Measurements from ENCODE around the gene RAD23B.
"Not testable (repeated sequence)": the region's sequence is repeated elsewhere in the genome, so short reads cannot be mapped to it uniquely, and the experiment has no call there.

Gene RAD23B

DNA sequence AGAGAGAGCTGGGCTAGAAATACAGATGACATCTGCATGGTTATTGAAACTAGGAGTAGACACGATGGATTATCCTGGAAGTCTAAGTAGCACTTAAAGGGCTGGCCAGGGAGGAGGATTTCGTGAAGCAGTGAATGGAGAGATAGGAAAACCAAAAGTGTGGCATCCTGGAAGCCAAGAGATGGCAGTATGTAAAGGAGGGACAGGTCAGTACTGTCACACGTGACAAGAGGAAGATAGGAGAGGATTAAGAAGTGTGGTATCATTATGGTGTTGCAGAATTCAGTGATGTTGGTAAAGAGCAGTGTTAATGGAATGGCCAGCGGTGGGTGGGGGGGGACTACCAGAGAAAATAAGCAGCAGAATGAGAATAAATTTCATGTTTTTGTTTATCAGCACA, 11.7 kb downstream of the RAD23B start:
- DNase-seq: no peak

DNA sequence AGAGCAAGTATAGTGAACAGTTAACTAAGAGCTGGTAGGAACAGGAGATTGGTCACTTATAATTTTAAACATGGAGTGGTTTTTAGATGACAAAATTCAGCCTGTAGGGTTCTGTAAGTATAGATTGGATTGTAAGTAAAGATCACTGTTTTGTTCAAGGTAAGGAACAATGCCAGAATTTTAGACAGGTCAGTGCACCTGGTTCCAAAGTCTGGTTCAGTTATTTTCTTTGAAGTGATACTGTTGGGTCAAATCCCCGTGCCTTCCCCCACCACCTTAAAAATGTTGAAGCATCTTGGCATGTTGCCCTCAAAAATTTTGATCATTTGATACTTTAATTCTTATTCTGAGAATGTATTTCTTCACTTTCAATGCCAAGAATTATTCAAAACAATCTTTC, 12.9 kb downstream of the RAD23B start:
- DNase-seq: no peak

DNA sequence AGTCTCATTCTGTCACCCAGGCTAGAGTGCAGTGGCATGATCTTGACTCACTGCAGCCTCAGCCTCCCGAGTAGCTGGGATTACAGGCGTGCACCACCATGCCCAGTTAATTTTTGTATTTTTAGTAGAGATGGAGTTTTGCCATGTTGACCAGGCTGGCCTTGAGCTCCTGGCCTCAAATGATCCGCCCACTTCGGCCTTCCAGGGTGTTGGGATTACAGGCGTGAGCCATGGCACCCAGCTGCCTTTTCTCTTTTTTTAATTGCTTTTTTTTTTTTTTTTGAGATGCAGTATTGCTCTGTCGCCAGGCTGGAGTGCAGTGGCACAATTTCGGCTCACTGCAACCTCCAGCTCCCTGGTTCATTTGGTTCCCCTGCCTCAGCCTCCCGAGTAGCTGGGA, 13.5 kb downstream of the RAD23B start:
- DNase-seq: not testable (repeated sequence)

DNA sequence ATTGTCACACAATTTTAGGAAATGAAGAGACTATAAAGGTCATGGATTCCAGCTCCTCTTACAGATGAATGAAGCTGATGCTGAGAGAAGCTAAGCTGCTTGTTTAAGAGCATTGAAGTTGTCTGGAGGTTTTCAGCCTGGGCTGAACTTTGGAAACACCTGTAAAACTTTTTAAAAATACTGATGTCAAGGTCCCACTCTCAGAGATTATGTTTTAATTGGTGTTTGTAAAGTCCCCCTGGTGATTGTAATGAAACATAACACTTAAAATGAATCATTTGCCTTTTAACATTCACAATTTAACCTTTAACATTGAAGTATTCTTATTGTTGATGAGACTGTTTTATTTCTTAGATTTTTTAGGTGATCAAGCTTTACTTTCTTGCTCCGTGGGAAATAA, 16.4 kb downstream of the RAD23B start:
- DNase-seq: no peak

DNA sequence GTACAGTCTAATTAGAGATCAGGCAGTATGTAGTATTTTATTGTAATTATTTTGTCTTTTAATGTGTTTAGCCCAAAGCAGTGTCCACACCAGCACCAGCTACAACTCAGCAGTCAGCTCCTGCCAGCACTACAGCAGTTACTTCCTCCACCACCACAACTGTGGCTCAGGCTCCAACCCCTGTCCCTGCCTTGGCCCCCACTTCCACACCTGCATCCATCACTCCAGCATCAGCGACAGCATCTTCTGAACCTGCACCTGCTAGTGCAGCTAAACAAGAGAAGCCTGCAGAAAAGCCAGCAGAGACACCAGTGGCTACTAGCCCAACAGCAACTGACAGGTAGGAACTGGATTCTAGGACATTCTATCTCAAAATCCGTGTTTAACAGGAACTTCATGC, 23.2 kb downstream of the RAD23B start:
- no peak for DNase-seq

DNA sequence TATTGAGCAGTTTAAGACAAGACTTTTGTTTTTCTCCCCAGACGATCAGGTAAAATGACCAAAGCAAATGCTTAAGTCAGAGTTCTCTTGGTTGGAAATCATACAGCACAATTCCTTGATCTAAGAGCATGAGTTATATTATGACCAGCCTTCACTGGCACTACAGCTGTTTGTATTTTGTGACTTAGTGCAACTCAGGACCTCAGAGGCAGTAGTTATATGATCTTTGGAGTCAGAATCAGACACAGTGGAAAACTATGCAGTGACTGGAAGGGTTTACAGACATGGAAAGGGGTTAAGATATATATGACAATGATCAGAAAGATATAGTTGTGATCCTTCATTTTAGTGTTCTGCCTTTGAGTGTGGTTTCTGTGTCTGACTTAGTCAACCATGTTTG, 24.3 kb downstream of the RAD23B start:
- no peak for DNase-seq

DNA sequence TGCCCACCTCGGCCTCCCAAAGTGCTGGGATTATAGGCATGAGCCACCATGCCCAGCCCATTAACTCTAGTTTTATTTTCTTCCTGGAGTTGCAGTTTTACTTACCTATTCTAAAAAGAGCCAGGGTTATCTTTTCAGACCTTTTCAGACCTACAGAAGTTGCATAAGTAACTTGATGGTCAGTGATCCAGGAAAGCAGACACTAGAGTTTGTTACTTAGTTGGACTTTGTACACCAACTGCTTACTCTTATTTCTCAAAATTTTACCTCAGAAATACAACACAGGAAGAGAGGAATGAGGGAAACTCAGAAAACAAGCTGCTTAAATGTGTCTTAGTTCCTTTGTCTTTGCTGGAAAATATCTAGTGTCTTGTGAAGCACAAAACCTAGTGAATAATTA, 25.4 kb downstream of the RAD23B start:
- DNase-seq: no peak

DNA sequence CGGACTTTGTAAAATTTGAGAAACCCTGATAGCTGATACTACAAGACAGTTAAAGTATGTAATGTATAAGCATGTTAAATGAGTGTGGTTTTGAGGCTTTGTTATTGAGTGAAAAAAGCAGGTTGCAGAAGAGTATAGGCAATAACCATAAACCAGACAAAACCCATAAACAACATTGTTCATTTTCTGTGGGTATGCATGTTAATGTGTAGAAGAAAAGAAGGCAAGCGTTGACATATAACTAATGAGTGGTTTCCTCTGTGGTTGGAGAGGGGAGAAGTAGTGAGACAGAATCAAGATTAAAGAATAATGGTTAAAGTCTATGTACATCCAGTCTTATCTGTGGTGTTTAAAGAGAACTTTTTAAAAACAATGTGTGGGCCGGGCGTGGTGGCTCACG, 26.2 kb downstream of the RAD23B start:
- no peak for DNase-seq

DNA sequence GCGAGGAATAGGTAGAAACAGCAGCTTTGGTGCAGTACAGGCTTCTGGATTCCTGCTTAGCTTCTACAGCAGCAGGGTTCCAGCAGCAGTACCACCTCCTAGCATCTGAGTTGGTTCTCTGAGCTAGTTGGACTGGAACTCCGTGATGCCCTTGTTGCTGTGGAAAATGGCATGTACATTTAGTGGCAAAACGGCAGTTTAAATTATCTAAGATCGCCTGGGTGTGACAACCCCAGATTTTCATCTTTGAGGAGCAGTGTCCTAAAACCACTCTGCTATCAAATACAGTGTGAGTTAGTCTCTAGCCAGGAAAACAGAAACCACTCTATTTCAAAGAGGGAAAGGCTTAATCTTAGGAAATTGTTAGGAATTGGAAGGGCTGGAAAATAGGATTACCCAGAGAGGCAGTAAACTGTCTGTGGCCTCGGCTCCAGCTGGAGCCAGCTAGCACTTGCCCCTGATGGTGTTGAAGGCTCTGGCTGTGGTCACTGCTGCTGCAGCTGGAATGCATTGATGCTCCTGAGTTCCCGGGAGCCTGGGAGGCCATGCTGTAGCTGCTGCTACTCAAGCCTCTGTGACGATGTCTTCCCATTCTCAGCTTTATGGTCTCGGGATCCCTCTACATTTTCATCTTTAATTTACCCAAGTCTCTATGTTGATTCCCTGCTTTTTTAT, 29.4 kb downstream of the RAD23B start:
- no peak for DNase-seq

DNA sequence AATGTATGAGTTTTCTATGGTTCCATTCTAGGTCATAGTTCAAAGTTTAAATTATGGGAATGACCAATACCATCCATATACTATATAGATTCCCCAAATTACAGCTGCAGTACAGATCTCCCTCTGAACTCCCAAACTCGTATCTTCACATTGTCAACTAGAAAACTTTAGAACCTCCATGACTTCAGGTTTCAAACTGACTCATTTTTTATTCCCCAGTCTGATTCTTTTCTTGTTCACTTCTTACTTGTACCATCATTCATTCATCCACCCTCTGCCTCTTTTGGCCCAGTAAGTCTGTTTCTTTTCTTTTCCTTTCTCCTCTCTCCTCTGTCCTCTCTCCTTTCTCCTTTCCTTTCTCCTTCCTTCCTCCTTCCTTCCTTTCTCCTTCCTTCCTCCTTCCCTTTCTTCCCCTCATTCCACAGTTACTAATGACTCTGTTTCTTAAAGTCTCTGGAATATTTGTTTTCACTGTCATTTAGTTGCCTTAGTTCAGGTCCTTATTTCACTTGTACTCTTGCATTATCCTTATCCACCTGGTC, 30.5 kb downstream of the RAD23B start:
- no peak for DNase-seq

DNA sequence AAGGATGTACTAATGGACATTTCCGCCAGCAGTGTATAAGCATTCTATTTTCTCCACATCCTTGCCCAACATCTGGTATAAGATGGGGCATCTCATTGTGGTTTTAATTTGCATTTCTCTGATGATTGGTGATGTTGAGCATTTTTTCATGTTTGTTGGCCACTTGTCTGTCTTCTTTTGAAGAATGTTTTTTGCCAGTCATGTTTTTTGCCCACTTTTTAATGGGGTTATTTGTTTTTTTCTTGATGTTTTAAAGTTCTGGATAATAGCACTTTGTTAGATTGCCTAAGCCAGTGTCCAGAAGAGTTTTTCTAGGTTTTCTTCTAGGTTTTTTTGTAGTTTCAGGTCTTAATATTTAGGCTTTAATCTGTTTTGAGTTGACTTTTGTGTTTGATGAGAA, 31.7 kb downstream of the RAD23B start:
- DNase-seq: no peak

DNA sequence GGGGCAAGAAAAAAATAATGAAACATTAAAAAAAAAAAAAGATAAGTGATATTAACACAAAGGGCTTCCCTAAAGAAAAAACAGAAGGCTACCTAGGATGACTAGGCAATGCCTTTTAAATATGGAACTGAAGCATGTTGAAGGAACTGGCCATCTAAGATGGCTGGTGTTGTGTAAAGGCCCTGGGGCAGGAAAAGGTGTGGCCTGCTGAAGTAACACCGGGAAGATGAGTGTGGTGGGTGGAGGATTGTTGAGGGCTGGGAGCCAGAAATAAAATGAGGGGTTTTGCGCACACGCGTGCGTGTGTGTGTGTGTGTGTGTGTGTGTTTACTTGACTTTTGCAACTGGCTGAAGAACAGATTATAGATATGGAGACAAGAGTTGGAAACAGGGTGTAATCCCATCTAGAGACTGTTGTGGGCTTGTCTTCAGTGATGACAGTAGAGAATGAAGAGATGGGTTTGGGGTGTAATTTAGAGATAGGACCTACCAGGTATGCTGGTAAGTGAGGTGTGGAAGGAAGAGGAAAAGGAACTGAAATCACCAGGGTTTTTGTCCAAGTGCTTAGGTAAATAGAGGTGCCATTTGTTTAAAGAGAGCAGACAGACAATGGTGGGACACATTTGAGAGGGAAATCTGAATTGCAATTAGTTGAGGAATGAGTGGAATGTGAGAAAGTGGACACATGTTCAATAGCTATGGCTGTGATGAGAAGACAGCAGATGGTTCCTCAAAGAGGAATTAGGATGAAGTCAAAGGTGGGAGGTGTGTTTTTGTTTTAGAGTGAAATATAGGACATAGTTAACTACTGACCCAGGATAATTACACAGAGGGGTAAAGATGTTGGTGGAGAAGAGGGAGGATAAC, 33.9 kb downstream of the RAD23B start:
- DNase-seq: no peak

DNA sequence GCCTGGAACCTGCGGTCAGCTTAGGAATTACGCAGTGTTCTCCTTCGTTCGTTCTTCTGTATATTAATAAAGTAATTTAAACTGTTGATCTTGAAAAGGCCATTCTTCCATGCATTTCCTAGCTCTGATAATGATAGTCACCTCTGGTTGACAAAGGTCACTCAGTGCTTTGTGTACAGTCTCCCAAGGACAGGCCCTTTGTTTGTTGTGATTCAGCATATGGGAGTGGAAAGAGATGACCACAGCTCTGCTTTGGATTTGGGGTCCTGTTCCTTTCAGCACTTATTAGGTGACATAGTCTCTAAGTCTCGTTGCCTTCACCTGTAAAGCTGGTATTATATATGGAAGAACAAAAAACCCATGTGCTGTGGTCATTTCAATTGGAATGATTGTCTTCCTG, 39.6 kb downstream of the RAD23B start:
- DNase-seq: no peak

DNA sequence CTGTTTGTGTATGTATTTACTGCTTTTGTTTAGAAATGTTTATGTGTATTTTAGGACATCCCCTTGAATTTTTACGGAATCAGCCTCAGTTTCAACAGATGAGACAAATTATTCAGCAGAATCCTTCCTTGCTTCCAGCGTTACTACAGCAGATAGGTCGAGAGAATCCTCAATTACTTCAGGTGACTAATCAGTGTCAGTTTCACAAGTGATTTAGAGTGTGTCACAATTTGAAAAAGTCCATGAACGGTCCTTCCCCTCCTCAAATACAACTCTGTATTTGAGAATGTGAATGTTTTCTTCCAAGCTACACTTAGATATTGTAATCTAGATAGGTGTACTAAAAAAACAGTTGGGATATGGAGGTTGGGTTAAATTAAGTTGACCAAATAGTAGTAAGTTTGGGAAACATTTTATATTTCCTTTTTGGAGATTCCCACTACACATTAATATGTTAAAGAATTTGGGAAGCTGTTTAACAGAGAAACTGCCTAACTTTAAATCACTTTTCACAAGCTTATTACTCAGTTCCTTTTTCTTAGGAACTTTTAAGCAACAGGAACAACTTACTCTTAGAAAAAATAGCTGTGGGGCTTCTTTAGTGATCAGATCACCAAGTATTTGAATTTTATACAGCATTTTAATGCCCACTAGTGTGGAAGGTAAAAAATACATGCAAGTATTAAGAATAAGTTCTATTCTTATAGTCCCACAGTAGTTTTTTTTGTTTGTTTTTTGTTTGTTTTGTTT, 40.9 kb downstream of the RAD23B start:
- DNase-seq: no peak

DNA sequence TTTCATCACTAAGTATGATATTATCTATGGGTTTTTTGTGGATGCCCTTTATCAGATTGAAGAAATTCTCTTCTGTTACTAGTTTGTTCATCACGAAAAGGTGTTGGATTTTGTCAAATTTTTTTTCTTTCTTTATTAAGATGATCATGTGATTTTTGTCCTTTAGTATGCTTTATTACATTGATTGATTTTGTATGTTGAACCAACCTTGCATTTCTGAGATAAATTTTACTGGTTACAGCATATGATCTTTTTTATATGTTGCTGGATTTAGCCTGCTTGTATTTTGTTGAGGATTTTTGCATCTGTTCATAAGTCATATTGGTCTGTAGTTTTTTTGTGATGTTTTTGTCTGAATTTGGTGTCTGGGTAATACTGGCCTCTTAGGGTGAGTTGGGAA, 42.8 kb downstream of the RAD23B start:
- no peak for DNase-seq

DNA sequence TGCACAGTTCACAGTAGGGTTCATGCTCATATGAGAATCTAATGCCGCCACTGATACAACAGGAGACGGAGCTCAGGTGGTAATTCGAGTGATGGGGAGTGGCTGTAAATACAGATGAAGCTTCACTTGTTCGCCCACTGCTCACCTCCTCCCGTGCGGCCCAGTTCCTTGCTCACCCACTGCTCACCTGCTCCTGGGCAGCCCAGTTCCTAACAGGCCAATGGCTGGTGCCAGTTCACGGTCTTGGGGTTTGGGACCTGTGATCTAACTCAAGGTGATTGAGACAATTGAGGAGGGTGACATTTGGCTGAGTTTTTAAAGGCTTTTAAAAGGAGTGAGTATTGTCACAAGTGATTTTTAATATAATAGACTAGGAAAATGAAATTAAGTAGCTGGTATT, 45.4 kb downstream of the RAD23B start:
- DNase-seq: no peak

DNA sequence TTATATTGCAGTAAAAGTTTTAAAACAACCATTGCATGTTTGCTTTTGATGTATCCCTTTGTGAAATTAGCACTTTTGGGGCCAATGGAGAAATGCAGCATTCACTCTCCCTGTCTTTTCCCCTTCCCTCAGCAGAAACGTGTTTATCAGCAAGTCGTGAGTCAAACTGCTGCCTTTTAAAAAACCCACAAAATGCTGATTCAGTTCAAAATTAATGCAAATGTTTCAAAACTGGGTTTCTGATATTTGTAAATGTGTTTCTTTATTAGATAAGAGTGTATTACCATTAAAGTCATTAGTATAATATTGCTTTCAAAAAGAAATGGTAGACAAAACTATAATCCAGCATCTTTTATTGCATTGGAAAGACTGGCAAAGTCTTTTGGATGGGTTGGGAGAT, 47.3 kb downstream of the RAD23B start:
- no peak for DNase-seq

DNA sequence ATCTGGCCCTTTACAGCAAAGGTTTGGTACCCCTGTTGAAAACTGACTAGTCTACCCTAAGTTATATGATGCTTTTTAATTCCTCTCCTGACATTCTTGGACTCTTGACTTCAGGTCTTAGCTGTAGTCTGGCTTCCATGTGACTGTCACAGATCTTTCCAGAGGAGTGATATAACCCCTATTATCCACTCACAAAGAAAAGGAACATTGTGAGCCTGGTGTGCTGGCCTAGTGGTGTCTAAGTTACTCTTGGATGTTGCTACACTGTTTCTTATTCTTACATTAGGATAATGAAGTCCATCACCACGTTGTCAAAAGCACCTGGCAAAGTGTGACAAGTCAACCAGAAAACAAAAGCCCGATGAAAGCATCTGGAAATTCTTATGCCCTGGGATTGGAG, 49.8 kb downstream of the RAD23B start:
- DNase-seq: no peak

DNA sequence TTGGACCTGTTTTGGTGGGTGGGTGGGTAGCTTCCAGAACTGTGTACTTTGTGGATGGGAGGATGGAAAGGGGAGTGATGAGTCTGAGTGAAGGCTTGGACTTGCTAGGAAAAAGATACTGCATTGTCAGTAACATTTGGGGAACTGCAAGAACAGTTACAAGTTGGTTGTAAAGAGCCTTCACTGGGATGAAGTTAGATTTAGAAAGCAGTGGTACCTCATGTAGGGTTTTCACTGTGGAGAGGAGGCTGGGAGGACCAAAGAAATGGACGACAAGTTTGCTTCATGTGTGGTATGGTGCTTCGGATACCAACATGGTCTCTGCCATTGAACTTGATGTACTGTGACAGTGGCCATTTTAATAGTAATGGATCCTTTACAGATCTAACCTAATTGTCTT, 50.3 kb downstream of the RAD23B start:
- DNase-seq: no peak

DNA sequence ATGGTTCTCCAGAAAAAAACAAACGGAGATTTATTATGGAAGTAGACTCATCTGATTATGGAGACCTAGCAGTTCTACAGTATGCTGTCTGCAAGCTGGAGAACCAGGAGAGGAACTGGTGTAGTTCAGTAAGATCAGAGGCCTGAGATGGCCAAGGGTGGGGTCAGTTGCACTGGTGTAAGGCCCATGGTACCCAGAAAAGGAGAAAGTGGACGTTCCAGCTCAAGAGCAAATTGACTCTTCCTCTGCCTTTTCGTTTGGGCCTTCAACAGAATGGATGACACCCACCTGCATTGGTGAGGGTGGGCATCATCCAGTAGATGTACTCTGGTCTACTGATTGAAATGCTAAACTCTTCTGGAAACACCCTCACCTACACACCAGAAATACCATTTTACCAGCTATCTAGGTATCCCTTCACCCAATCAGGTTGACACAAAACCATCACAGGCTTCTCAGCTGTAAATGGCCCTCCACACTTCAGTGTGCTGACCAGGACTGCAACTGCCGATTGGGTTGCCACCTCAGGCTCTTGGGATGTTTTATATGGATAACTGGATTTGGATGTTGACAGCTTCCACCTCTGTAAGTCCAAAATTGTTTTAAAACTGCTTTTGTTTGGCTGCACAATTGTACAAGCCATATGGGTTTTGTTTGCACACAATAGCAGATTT, 51.2 kb downstream of the RAD23B start:
- no peak for DNase-seq

DNA sequence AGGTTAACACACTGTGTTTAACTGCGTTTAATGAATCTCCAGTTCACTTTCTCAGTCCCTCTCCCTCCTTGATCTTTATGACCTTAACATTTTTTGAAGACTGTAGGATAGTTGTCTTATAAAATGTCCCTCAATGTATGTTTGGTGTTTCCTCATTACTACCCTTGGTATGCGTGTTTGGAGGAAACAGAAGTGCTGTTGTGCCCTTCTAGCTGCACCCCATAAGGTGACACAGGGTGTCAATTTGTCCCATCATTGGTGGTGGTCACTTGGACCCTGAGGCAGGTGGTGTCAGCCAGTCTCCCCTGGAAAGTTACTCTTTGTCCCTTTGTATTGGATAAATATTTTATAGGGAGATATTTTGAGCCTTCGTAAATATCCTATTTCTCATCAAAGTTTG, 52.3 kb downstream of the RAD23B start:
- no peak for DNase-seq

DNA sequence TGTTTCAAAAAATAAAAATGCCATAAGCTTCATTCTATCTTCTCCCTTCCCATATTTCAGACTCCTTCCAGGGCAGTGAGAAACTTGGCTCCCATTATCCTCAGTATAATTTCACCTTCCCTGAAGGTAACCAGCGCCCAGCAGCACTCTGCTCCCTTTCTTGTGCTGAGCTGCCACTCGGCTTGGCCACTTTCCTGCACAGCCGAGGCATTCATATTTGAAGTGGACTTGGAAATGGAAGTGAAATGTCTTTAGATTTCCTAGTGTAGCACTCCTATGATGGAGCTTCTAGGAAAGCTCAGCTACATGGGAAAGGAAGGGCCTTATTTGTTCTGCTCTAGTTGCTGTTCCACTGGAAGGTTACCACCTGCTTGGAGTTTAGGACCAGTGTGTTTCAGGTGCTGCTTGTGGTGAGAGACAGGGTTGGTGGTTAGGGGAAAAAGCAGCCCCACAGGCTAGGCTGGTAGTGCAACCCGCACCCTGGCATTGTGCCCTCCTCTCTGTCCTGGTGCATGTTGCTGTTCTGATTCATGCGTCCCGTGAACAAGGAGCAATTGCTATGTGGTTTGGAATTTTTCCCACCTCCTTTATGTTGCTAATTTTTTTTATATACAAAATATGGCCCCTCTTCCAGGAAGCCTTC, 53.8 kb downstream of the RAD23B start:
- no peak for DNase-seq
